Karpas-422 (cell line): ENCODE measurements around the gene FOXD3. TPM values are rescaled to one million over a fixed set of nuclear protein-coding genes. Genes with fewer than 3 reads are reported as not detected.
A peak's percentile ranks its signal among the peaks of the same experiment; 100 is the strongest.

Experiments
- DNase-seq: peaks from one replicate; pipeline ENCODE4 v3.0.0-alpha.2; 2015
- H2AFZ ChIP-seq: fragments of 200-600 bp; sonication (generic); 2 replicates; pipeline ENCODE4 v1.6.1; 2014; ENCODE audit warnings: antibody characterized with exemption, low read length, mixed read lengths
- H3K27ac ChIP-seq: fragments of 200-600 bp; sonication (generic); 2 replicates; pipeline ENCODE4 v1.5.1; 2014; ENCODE audit warnings: mild to moderate bottlenecking, low read length, moderate library complexity
- H3K27me3 ChIP-seq: fragments of 200-600 bp; sonication (generic); 2 replicates; pipeline ENCODE4 v1.6.1; 2014; ENCODE audit warnings: low read length, mixed read lengths
- H3K36me3 ChIP-seq: fragments of 200-600 bp; sonication (generic); 2 replicates; pipeline ENCODE4 v1.6.1; 2014; ENCODE audit warnings: low read length, mixed read lengths; ENCODE audit not compliant: insufficient read depth
- H3K4me1 ChIP-seq: fragments of 200-600 bp; sonication (generic); 2 replicates; pipeline ENCODE4 v1.6.1; 2014; ENCODE audit warnings: mild to moderate bottlenecking, low read length, mixed read lengths
- H3K4me2 ChIP-seq: fragments of 200-600 bp; sonication (generic); 2 replicates; pipeline ENCODE4 v1.6.1; 2014; ENCODE audit warnings: low read length, low read depth, mild to moderate bottlenecking; ENCODE audit not compliant: poor library complexity, severe bottlenecking
- H3K4me3 ChIP-seq: fragments of 200-600 bp; sonication (generic); 2 replicates; pipeline ENCODE4 v1.5.1; 2014; ENCODE audit warnings: mild to moderate bottlenecking, antibody characterized with exemption, low read length, mixed read lengths
- H3K79me2 ChIP-seq: fragments of 200-600 bp; sonication (generic); 2 replicates; pipeline ENCODE4 v1.6.1; 2014; ENCODE audit warnings: mild to moderate bottlenecking, low read length, mixed read lengths
- H3K9ac ChIP-seq: fragments of 200-600 bp; sonication (generic); 2 replicates; pipeline ENCODE4 v1.6.0; 2014; ENCODE audit warnings: low read length
- H3K9me2 ChIP-seq: fragments of 200-600 bp; sonication (generic), shearing (Covaris generic); replicated peaks from 2 replicates; pipeline ENCODE4 v1.6.0; 2014; ENCODE audit warnings: mild to moderate bottlenecking, low read length, moderate library complexity; ENCODE audit not compliant: insufficient read depth
- H3K9me3 ChIP-seq: fragments of 300-700, 200-600 bp; sonication (generic); 2 replicates; pipeline ENCODE4 v1.6.1; 2014; ENCODE audit warnings: low read length, mixed read lengths
- H4K20me1 ChIP-seq: fragments of 200-600 bp; sonication (generic); 2 replicates; pipeline ENCODE4 v1.6.1; 2014; ENCODE audit warnings: mild to moderate bottlenecking, antibody characterized with exemption, low read length, low read depth; ENCODE audit not compliant: insufficient read depth
- total RNA-seq: library from RNA; depleted of rRNA; stranded (reverse); fragments of >200 nt; shearing (Covaris generic); gene quantifications from 2 replicates; pipeline ENCODE4 v1.2.3, GENCODE V29; 2014; ENCODE audit warnings: low replicate concordance

Gene FOXD3
- total RNA-seq, 1 experiment from 2014 or later = not detected

DNA sequence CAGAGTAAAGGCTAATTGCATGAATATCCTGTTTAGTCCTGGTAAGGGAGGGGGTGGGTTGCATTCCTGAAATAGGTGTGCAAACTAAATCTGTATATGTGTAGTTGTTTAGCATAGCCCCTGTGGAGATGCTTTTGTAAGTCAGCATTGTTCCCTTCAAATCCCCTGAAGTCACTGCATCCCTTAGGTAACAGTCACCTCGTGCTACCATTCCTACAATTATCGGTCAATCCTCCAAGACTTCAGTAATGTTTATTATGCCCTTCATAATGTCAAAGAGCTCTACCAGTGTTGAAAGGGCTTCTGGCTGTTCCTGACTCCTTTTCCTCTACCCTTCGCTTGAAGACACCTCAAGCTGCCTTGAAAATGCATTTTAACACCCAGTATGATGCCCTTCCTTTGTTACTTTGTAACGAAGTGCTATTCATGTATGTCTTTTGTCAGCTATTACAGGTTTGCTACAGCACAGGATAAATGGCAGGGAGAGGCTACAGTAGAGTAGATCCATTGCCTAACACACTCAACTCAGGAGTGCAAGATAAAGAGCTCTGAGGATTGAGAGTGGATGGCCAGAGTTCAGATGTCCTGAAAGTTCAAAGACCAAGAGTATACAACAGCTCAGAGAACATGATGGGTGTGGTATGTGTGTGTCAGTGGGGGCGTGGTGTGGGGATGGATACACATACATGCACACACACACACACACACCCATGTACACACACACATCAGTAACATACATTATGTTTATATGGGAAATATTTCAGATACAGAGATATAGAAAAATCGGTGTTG, 27.4 kb upstream of the FOXD3 start:
- no peaks in the 10 kb centered on the region for H3K4me1 ChIP-seq
- H3K9ac ChIP-seq = no peak overlapping the region
- H3K27me3 ChIP-seq = no peaks in the 10 kb centered on the region
- no peaks in the 10 kb centered on the region for H3K9me3 ChIP-seq
- no peaks in the 10 kb centered on the region for H3K79me2 ChIP-seq
- H3K4me2 ChIP-seq = no peak overlapping the region
- no peak overlapping the region for H3K27ac ChIP-seq
- no peak overlapping the region for H3K4me3 ChIP-seq
- no peaks in the 10 kb centered on the region for H4K20me1 ChIP-seq
- no peaks in the 10 kb centered on the region for H3K36me3 ChIP-seq
- no peak overlapping the region for H2AFZ ChIP-seq
- no peak for DNase-seq
- no peaks in the 10 kb centered on the region for H3K9me2 ChIP-seq

DNA sequence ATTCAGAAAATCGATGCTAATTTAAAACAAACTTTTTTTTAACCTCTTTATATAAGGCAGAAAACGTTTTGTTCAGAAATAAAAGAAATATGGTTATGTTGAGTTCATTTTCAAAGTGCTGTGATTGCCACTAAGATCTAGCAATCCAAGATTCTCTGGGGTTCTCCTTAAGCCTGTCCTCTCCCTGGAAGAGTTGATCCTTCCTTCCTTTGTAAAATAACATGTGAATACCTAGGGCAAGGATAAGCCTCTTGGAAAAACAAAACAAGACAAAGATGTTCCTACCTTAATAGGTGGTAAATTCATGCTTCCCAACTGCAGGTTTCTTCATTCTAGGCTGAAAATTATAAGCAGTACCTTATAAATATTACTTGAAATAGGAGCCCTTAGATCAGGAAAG, 18.0 kb upstream of the FOXD3 start:
- H3K79me2 ChIP-seq = no peaks in the 10 kb centered on the region
- H3K4me1 ChIP-seq = no peaks in the 10 kb centered on the region
- no peaks in the 10 kb centered on the region for H3K9me2 ChIP-seq
- H3K4me2 ChIP-seq = no peak overlapping the region
- no peak for DNase-seq
- H3K4me3 ChIP-seq = no peak overlapping the region
- no peaks in the 10 kb centered on the region for H3K27me3 ChIP-seq
- H3K9me3 ChIP-seq = no peaks in the 10 kb centered on the region
- no peak overlapping the region for H3K9ac ChIP-seq
- no peak overlapping the region for H2AFZ ChIP-seq
- H3K36me3 ChIP-seq = no peaks in the 10 kb centered on the region
- no peak overlapping the region for H3K27ac ChIP-seq
- no peaks in the 10 kb centered on the region for H4K20me1 ChIP-seq

DNA sequence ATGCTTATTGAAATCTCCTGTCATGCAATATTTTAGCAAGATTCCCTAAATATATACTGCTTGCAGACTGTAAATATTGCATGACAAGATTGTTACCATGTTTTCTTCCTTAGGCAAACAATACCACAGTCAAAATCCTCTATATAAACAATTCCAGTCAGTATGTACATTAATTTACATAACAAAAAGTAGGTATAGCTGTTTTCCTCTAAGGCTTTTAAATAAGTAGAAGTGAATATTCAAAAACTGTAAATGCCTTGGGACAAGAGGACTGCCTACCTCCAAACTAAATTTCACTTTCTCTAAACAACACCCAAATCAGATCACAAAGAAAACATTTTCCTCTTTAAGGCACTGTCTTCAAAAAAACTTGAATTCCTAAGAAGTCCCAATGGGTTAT, 17.3 kb upstream of the FOXD3 start:
- Histone ChIP-seq H3K4me2 (no peak overlapping the region), H2AFZ (no peak overlapping the region), H3K9me3 (no peaks in the 10 kb centered on the region), H3K4me3 (no peak overlapping the region), H3K27me3 (no peaks in the 10 kb centered on the region), H3K9me2 (no peaks in the 10 kb centered on the region), H3K4me1 (no peaks in the 10 kb centered on the region), H3K27ac (no peak overlapping the region), H4K20me1 (no peaks in the 10 kb centered on the region), H3K9ac (no peak overlapping the region), H3K79me2 (no peaks in the 10 kb centered on the region), H3K36me3 (no peaks in the 10 kb centered on the region)
- no peak for DNase-seq

DNA sequence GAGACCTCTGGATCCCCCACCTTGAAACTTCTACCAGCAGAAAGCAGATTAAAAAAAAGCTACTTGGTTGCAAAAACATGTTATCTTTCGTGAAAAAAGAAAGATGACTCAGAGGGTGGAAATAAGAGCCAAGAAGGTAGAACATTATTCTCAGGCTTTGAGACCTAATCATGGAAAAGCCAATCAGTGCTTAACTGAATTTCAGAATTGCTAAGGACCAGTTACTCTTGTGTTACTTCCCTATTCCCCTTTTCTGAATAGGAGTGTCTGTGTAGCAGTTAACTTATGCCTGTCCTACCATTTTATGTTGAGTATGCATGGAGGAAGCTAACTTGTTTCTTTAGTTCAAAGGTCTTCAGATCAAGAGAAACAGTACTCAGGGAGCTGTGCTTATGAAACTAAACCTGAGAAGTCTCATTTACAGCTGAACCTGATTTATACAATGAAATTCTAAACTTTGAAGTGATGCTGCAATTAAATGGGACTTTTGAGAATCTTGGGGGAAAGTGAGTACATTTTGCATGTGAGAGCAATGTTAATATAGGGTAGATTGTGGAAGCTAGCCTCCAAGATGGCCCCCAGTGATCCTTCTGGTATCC, 15.1 kb upstream of the FOXD3 start:
- Histone ChIP-seq H4K20me1 (no peaks in the 10 kb centered on the region), H3K27ac (no peak overlapping the region), H3K4me2 (no peak overlapping the region), H2AFZ (no peak overlapping the region), H3K9ac (no peak overlapping the region), H3K27me3 (no peaks in the 10 kb centered on the region), H3K4me3 (no peak overlapping the region), H3K9me3 (no peaks in the 10 kb centered on the region), H3K36me3 (no peaks in the 10 kb centered on the region), H3K79me2 (no peaks in the 10 kb centered on the region), H3K9me2 (no peaks in the 10 kb centered on the region), H3K4me1 (no peaks in the 10 kb centered on the region)
- no peak for DNase-seq

DNA sequence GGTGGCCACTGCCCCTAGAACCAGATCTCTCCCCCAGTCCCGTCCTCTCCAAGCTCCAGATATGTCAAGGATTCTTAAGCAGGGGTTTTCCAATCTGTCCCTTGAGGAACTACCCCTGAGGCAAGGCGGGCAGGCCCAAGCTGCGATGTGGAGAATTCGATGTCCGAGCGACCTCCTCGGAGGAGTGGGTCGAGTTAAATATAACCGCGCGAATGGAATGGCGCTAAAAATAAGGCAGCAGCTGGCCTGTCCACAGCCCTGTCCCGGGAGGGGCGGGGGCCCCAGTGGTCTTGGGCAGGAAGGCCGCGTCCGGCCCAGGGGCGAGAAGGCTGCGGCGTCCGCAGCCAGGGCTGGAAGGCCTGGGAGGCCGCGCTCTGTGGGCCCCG, 5.8 kb upstream of the FOXD3 start:
- H3K9me2 ChIP-seq = no peaks in the 10 kb centered on the region
- H4K20me1 ChIP-seq = no peaks in the 10 kb centered on the region
- H3K4me3 ChIP-seq = no peak overlapping the region
- H3K9me3 ChIP-seq = no peaks in the 10 kb centered on the region
- H3K9ac ChIP-seq = no peak overlapping the region
- no peaks in the 10 kb centered on the region for H3K79me2 ChIP-seq
- no peak overlapping the region for H2AFZ ChIP-seq
- peaks cover 6% of the 10 kb centered on the region for H3K4me1 ChIP-seq
- DNase-seq = no peak
- no peaks in the 10 kb centered on the region for H3K27me3 ChIP-seq
- no peak overlapping the region for H3K27ac ChIP-seq
- no peaks in the 10 kb centered on the region for H3K36me3 ChIP-seq
- H3K4me2 ChIP-seq = peak overlapping the region; percentile 78

DNA sequence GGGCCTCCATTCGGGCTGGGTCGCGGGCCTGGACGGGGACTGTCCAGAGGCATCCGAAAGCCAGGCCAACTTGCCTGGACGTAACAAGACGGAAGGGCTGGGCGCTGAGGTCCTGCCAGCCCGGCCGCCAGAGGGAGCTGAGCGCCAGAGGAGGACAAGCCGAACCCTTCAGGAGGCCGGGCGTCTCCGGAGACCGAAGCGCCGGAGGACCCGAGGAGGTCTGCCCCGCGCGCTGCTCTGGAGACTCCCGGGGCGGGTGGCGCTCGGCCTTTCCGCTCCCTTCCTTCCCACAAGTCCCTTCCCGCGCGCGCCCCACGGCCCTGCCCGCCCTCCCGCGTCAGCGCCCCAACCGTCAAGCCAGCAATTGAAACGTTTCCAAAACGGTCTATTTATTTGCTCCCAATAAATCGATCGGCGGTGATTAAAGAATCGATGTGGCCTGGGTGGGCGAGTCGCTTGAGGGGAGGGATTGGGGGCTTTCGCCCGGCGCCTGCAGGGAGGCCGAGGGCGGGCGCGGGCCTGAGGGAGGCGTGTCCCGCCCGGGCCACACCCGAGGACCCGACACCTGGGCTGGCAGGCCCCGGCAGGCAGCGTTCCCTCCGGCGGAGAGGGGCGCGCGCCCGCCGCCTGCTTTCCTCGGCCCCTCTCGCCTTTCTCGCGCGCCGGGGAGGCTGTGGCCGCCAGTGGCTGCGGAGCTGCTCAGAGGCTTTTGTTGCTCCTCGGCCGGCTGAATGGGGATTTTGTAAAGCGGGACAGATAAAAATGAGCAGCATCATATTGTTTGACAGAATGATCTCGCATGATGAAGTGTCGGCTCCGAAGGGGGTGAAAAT, 5.2 kb upstream of the FOXD3 start:
- H2AFZ ChIP-seq = peak overlapping the region; percentile 89
- H3K9me3 ChIP-seq = no peaks in the 10 kb centered on the region
- H4K20me1 ChIP-seq = no peaks in the 10 kb centered on the region
- H3K9ac ChIP-seq = peak overlapping the region; percentile 69
- H3K4me1 ChIP-seq = peaks cover 6% of the 10 kb centered on the region
- no peaks in the 10 kb centered on the region for H3K79me2 ChIP-seq
- peak overlapping the region; percentile 78 for H3K4me2 ChIP-seq
- H3K27me3 ChIP-seq = no peaks in the 10 kb centered on the region
- H3K9me2 ChIP-seq = no peaks in the 10 kb centered on the region
- no peaks in the 10 kb centered on the region for H3K36me3 ChIP-seq
- peak; percentile 86 for DNase-seq
- peak overlapping the region; percentile 67 for H3K4me3 ChIP-seq
- no peak overlapping the region for H3K27ac ChIP-seq

DNA sequence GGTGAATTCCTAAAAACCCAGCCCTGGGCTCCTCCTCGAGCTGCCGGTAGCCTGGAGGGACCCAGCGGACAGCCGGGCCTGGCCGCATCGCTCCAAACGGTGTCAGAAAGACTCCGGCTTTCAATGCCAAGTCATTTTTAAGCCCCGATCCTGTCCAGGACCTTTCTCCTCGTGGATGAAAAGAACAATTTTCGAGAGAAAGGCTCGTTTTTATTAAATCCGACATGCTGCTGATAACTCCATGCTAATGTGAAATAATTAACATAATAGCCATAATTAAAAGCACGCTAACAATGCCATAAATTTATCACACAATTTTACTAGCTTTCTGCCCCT, 4.6 kb upstream of the FOXD3 start:
- Histone ChIP-seq H3K9me2 (no peaks in the 10 kb centered on the region), H3K79me2 (no peaks in the 10 kb centered on the region), H3K36me3 (no peaks in the 10 kb centered on the region), H3K9ac (peak overlapping the region; percentile 69), H3K4me1 (peaks cover 6% of the 10 kb centered on the region), H3K4me2 (peak overlapping the region; percentile 78), H3K4me3 (peak overlapping the region; percentile 67), H3K9me3 (no peaks in the 10 kb centered on the region), H3K27ac (no peak overlapping the region), H2AFZ (peak overlapping the region; percentile 89), H3K27me3 (no peaks in the 10 kb centered on the region), H4K20me1 (no peaks in the 10 kb centered on the region)
- DNase-seq = no peak
